ENCODE data around the gene ZNF777.
"Not testable (repeated sequence)": the region's sequence is repeated elsewhere in the genome, so short reads cannot be mapped to it uniquely, and the experiment has no call there.

ZNF777 gene

GRCh38 chr7:149398195-149398820 lies 62.6 kb downstream of the ZNF777 start:
- ChIA-PET POLR2A (no interaction called here), CTCF (no interaction called here)
- H3K4me3 ChIP-seq (ENCODE audit: low read depth, low read length) = no peak overlapping the region
- no peak for DNase-seq (ENCODE audit: low read depth, low spot score)
- TF ChIP-seq, protein P1, sequence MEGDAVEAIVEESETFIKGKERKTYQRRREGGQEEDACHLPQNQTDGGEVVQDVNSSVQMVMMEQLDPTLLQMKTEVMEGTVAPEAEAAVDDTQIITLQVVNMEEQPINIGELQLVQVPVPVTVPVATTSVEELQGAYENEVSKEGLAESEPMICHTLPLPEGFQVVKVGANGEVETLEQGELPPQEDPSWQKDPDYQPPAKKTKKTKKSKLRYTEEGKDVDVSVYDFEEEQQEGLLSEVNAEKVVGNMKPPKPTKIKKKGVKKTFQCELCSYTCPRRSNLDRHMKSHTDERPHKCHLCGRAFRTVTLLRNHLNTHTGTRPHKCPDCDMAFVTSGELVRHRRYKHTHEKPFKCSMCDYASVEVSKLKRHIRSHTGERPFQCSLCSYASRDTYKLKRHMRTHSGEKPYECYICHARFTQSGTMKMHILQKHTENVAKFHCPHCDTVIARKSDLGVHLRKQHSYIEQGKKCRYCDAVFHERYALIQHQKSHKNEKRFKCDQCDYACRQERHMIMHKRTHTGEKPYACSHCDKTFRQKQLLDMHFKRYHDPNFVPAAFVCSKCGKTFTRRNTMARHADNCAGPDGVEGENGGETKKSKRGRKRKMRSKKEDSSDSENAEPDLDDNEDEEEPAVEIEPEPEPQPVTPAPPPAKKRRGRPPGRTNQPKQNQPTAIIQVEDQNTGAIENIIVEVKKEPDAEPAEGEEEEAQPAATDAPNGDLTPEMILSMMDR (IDR thresholded peaks at IDR 0.05; ENCODE audit: insufficient read depth, low read length, missing control alignments) = no peak

DNA sequence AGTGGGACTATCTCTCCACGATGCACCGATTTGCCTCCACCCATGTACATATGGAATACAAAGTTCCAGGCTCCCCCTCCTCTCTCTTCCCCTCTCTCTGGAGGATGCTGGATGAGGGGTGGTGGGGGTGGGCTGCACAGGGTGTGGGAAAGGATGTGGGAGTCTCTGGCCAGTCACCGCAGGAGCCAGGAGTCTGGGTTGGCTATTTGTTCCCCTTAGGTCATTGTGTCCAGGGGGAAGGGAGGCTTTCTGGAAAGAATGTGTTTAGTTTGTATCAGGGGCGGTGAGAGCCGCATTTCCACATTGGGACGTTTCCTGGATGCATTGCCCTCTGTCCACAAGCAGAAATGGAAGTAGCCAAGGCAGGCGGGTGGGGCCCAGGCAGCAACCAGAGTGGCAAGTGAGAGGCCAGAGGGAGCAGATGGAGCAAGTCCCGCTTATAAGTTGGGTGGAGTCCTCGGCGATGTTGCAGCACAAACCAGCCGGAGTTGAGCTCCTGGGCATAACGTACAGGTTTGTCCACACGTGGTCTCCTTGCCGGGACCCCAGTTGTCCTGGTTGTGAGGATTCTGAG lies 63.3 kb downstream of the ZNF777 start:
- TF ChIP-seq, protein P1 (IDR thresholded peaks at IDR 0.05; ENCODE audit: insufficient read depth, low read length, missing control alignments) = no peak
- no peak overlapping the region for H3K4me3 ChIP-seq (ENCODE audit: low read depth, low read length)
- DNase-seq (ENCODE audit: low read depth, low spot score) = no peak
- POLR2A ChIA-PET = no interaction called here
- CTCF ChIA-PET = no interaction called here

- DNase-seq (ENCODE audit: low read depth, low spot score); CTCF ChIA-PET; POLR2A ChIA-PET; H3K4me3 ChIP-seq (ENCODE audit: low read depth, low read length): not testable (repeated sequence)
Measured at GRCh38 chr7:149388550-149389335, 72.1 kb downstream of the ZNF777 start.

- POLR2A ChIA-PET; H3K4me3 ChIP-seq (ENCODE audit: low read depth, low read length); DNase-seq (ENCODE audit: low read depth, low spot score): not testable (repeated sequence)
- CTCF ChIA-PET = interaction anchor here (1.3 kb wide), 1 partner anchor 9 kb away, joined by 3 read pairs; no protein-coding TSS in a partner anchor
Measured at GRCh38 chr7:149386514-149386913, 74.3 kb downstream of the ZNF777 start.

DNA sequence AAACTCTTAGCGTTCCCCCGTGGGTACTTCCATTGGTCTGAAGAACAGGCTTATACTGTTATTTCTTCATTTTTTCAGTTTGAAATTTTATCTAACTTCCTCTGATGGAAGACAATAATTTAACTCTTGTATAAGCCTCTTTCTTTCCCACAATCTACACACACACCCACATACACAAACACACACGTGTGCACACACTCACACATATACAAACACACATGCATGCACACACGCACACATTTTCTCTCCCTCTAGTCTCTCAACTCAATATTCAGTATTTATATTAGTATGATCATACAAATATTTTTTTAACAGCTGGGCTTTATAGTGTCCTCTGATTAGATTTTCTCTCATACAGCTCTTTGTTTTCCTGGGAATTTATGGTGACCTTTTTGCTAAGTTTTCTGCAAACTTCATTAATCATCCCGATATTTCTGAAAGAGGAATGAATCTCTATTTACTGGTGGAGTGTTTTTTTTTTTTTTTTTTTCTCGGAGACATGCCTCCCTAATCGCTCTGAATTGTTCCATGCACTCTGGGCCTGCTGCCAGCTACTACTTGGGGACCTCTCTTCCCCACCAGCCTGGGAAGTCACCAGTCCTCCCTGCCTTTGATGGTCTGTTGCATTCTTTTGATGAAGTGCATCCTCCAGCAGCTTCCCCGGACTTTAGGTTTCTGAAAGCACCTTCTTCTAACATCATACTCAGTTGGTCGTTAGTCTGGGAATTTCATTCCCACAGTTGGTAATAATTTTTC lies 75.5 kb downstream of the ZNF777 start:
- ChIA-PET CTCF (interaction anchor here (1.1 to 1.3 kb wide), 2 partner anchors 8 to 123 kb away, joined by 3 read pairs; partner anchors contain the start of gene ZNF783), POLR2A (no interaction called here)
- TF ChIP-seq, protein P1 (IDR thresholded peaks at IDR 0.05; ENCODE audit: insufficient read depth, low read length, missing control alignments) = no peak
- no peak for DNase-seq (ENCODE audit: low read depth, low spot score)
- H3K4me3 ChIP-seq (ENCODE audit: low read depth, low read length) = no peak overlapping the region
